Transverse colon (tissue), 4 donors: ENCODE data around the gene CHD3. TPM values are rescaled to one million over a fixed set of nuclear protein-coding genes. Genes with fewer than 3 reads are reported as not detected.
A peak's percentile ranks its signal among the peaks of the same experiment; 100 is the strongest.

Source experiments
- DNase-seq: peaks from one replicate; pipeline ENCODE4 v3.0.0-alpha.2; 2019
- H3K27ac ChIP-seq, 4 donors: fragments of 200-600 bp; sonication (generic); 2 replicates each; pipeline ENCODE4 v1.5.1; 2016 to 2018; ENCODE audit warnings: inconsistent platforms in 4 of 4
- H3K27me3 ChIP-seq: fragments of 200-600 bp; sonication (generic); 2 replicates; pipeline ENCODE4 v1.5.1; 2017; ENCODE audit warnings: inconsistent platforms
- H3K36me3 ChIP-seq, 4 donors: fragments of 200-600 bp; sonication (generic); 2 replicates each; pipeline ENCODE4 v1.5.1; 2017 to 2019; ENCODE audit warnings: inconsistent platforms in 4 of 4
- H3K4me1 ChIP-seq, 4 donors: fragments of 200-600 bp; sonication (generic); 2 replicates each; pipeline ENCODE4 v1.5.1; 2017 to 2020; ENCODE audit warnings: inconsistent platforms in 4 of 4
- H3K4me3 ChIP-seq, 4 donors: fragments of 200-600 bp; sonication (generic); 1 replicate in 1 of 4; 2 replicates in 3 of 4; pipeline versions ENCODE4 v1.5.1 to v1.6.1; 2017 to 2019; ENCODE audit warnings: inconsistent platforms in 4 of 4
- H3K9me3 ChIP-seq, 2 donors: fragments of 200-600 bp; sonication (generic); 2 replicates each; pipeline ENCODE4 v1.5.1; 2017 to 2019; ENCODE audit warnings: inconsistent platforms in 2 of 2
- CTCF ChIP-seq, 5 experiments: fragments of 200-600 bp in 3 of 5; fragments of 450-650 bp in 2 of 5; sonication (generic) in 3 of 5; IDR thresholded peaks; 1 replicate in 2 of 5; 2 replicates in 3 of 5; pipeline ENCODE4 v1.5.1; 2016 to 2017; ENCODE audit warnings: antibody characterized with exemption in 5 of 5, inconsistent platforms in 3 of 5, mild to moderate bottlenecking in 2 of 5, moderate library complexity in 1 of 5
- EP300 ChIP-seq: sonication (generic); formaldehyde crosslinking; IDR thresholded peaks from one replicate; pipeline ENCODE4 v1.6.1; 2017; ENCODE audit warnings: antibody characterized with exemption, low read depth
- POLR2A ChIP-seq: fragments of 450-650 bp; IDR thresholded peaks from one replicate; pipeline ENCODE4 v1.6.1; 2016; ENCODE audit warnings: antibody characterized with exemption, mild to moderate bottlenecking, moderate library complexity
- POLR2AphosphoS5 ChIP-seq, 3 donors: sonication (generic); formaldehyde crosslinking; IDR thresholded peaks; one replicate each; pipeline ENCODE4 v1.6.1; 2016; ENCODE audit warnings: antibody characterized with exemption in 3 of 3
- WGBS, 2 donors: methylation state at CpG; one replicate each; pipeline ENCODE4 v1.1.5; 2018; ENCODE audit warnings: low coverage in 1 of 2; 5-methylcytosine and 5-hydroxymethylcytosine counted together
- in situ Hi-C, 4 donors: fragments of 200-750 bp; cut with MboI; loops; one replicate each; pipeline versions ENCODE4 v1.15.0 to v1.15.1; 2017; ENCODE audit warnings: low sequenced_read_pairs in 3 of 4, low pct_ligation_motif_present in 1 of 4, low pct_unique_long_range_greater_than_20kb in 1 of 4
- intact Hi-C: fragments of 100-400 bp; cut with DNase I; formaldehyde crosslinking; loops from one replicate; pipeline ENCODE4 v1.15.1; 2023; ENCODE audit warnings: low total_unique reads
- total RNA-seq, 4 donors: library from RNA; depleted of rRNA; stranded (reverse); fragments of >200 nt; gene quantifications; one replicate each; pipeline ENCODE4 v1.1.0, GENCODE V29; 2016

CHD3 gene
- total RNA-seq, 4 donors from 2014 or later: 53.0 to 71.6 (median 62.0) TPM

GRCh38 chr17:7897090-7897489, 8.5 kb downstream of the CHD3 start:
- no peaks in the 10 kb centered on the region for H3K27me3 ChIP-seq
- no peak overlapping the region for H3K27ac ChIP-seq
- no peaks in the 10 kb centered on the region for H3K4me1 ChIP-seq
- DNase-seq: no peak
- peaks cover 0 to 47% (median 23%) of the 10 kb centered on the region in 4 donors for H3K36me3 ChIP-seq
- H3K4me3 ChIP-seq: no peak overlapping the region
- no peaks in the 10 kb centered on the region for H3K9me3 ChIP-seq
- TF ChIP-seq CTCF (IDR thresholded peaks at IDR 0.05): no peak
- no peak for TF ChIP-seq POLR2A
- TF ChIP-seq POLR2AphosphoS5 (IDR thresholded peaks at IDR 0.05): no peak
- no peak for TF ChIP-seq EP300
- in situ Hi-C loops (no loop called here), intact Hi-C loops (no loop called here)
- WGBS, 2 donors: 72 to 91% methylated on average over 7 to 13 of the region's 13 CpGs

- H3K27ac ChIP-seq: no peak overlapping the region
- 43 to 44% methylated on average over 5 to 6 of the region's 6 CpGs for WGBS, 2 donors
- no peak overlapping the region for H3K4me3 ChIP-seq
- peak; percentile 27 for DNase-seq
- no peaks in the 10 kb centered on the region for H3K27me3 ChIP-seq
- no peaks in the 10 kb centered on the region for H3K4me1 ChIP-seq
- peaks cover 0 to 49% (median 24%) of the 10 kb centered on the region in 4 donors for H3K36me3 ChIP-seq
- intact Hi-C loops (no loop called here), in situ Hi-C loops (no loop called here)
- H3K9me3 ChIP-seq: no peaks in the 10 kb centered on the region
- no peak for TF ChIP-seq EP300
- TF ChIP-seq POLR2AphosphoS5 (IDR thresholded peaks at IDR 0.05): no peak
- peak; percentile 38 to 79 (median 53) for TF ChIP-seq CTCF (IDR thresholded peaks at IDR 0.05)
- TF ChIP-seq POLR2A: no peak
Measured at GRCh38 chr17:7897773-7898172, 9.2 kb downstream of the CHD3 start.

GRCh38 chr17:7903154-7904103, 14.8 kb downstream of the CHD3 start:
- H3K36me3 ChIP-seq: peaks cover 0 to 74% (median 32%) of the 10 kb centered on the region in 4 donors
- TF ChIP-seq POLR2AphosphoS5 (IDR thresholded peaks at IDR 0.05) (no peak), EP300 (no peak)
- no peak for DNase-seq
- no peak overlapping the region for H3K4me3 ChIP-seq
- H3K27ac ChIP-seq: no peak overlapping the region
- in situ Hi-C loops (no loop called here), intact Hi-C loops (no loop called here)
- no peaks in the 10 kb centered on the region for H3K27me3 ChIP-seq
- WGBS, 2 donors: 86 to 94% methylated on average over 8 to 22 of the region's 22 CpGs
- H3K4me1 ChIP-seq: no peaks in the 10 kb centered on the region
- no peaks in the 10 kb centered on the region for H3K9me3 ChIP-seq

GRCh38 chr17:7909089-7909488, 20.5 kb downstream of the CHD3 start:
- H3K27me3 ChIP-seq: no peaks in the 10 kb centered on the region
- no peak overlapping the region for H3K4me3 ChIP-seq
- intact Hi-C loops: no loop called here
- 94% methylated on average over 24 of the region's 29 CpGs; no CpG with 5 or more reads in 1 of the 2 donors for WGBS, 2 donors
- peaks cover 0 to 45% (median 20%) of the 10 kb centered on the region in 4 donors for H3K36me3 ChIP-seq
- TF ChIP-seq EP300 (no peak), POLR2AphosphoS5 (IDR thresholded peaks at IDR 0.05) (no peak), POLR2A (no peak), CTCF (IDR thresholded peaks at IDR 0.05) (no peak)
- H3K4me1 ChIP-seq: peaks cover 0 to 5% (median 0%) of the 10 kb centered on the region in 4 donors
- DNase-seq: no peak
- in situ Hi-C loops: no loop called here
- H3K27ac ChIP-seq: no peak overlapping the region
- no peaks in the 10 kb centered on the region for H3K9me3 ChIP-seq
